WERI-Rb-1 (cell line): Measurements from ENCODE around the gene AOC2.

Source experiments
- DNase-seq: peaks from one replicate; pipeline ENCODE4 v3.0.0-alpha.2; 2020
- H3K27ac ChIP-seq: fragments of 250-450 bp; sonication (Bioruptor Pico); 2 replicates; pipeline ENCODE4 v1.5.1; 2020; ENCODE audit warnings: mild to moderate bottlenecking, moderate library complexity
- H3K27me3 ChIP-seq: fragments of 250-450 bp; sonication (Bioruptor Pico); 2 replicates; pipeline ENCODE4 v1.5.1; 2021; ENCODE audit warnings: mild to moderate bottlenecking, low read depth, moderate library complexity; ENCODE audit not compliant: insufficient read depth, severe bottlenecking
- H3K36me3 ChIP-seq: fragments of 250-450 bp; sonication (Bioruptor Pico); 2 replicates; pipeline ENCODE4 v1.5.1; 2020; ENCODE audit warnings: mild to moderate bottlenecking, moderate library complexity
- H3K4me3 ChIP-seq: 2 replicates; pipeline ENCODE4 v1.5.1; 2011; ENCODE audit warnings: low read depth, mild to moderate bottlenecking, control low read depth, low read length
- H3K9me3 ChIP-seq: fragments of 250-450 bp; sonication (Bioruptor Pico); 2 replicates; pipeline ENCODE4 v1.5.1; 2021; ENCODE audit warnings: mild to moderate bottlenecking, moderate library complexity; ENCODE audit not compliant: severe bottlenecking
- TF ChIP-seq, protein P1 (sequence below): IDR thresholded peaks from 2 replicates; pipeline ENCODE4 v1.5.1; 2011; ENCODE audit warnings: low read depth, mild to moderate bottlenecking, control low read depth, inconsistent platforms, low read length

AOC2 gene

DNA sequence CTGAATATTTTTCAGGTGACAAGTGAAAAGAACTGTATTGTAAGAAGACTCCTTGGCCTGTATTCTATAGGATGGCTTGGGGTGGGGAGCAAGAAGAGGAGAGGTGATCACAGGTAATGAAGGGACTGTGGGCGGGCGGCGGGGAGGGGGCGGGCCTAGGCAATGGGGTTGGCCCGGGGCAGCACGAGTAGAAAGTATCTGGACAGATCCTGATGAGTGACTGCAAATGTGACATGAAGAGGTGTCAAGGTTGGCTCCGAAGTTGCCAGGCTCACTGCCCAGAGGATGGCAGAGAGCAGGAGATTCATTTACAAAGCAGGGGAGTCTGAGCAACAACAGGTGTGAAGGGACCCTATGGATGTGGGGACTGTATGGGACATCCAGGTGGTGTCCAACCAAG, 45.4 kb downstream of the AOC2 start:
- H3K27ac ChIP-seq = no peak overlapping the region
- H3K9me3 ChIP-seq = no peaks in the 10 kb centered on the region
- no peak overlapping the region for H3K4me3 ChIP-seq
- no peak for DNase-seq
- H3K36me3 ChIP-seq = no peaks in the 10 kb centered on the region
- TF ChIP-seq, protein P1, sequence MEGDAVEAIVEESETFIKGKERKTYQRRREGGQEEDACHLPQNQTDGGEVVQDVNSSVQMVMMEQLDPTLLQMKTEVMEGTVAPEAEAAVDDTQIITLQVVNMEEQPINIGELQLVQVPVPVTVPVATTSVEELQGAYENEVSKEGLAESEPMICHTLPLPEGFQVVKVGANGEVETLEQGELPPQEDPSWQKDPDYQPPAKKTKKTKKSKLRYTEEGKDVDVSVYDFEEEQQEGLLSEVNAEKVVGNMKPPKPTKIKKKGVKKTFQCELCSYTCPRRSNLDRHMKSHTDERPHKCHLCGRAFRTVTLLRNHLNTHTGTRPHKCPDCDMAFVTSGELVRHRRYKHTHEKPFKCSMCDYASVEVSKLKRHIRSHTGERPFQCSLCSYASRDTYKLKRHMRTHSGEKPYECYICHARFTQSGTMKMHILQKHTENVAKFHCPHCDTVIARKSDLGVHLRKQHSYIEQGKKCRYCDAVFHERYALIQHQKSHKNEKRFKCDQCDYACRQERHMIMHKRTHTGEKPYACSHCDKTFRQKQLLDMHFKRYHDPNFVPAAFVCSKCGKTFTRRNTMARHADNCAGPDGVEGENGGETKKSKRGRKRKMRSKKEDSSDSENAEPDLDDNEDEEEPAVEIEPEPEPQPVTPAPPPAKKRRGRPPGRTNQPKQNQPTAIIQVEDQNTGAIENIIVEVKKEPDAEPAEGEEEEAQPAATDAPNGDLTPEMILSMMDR = no peak
- H3K27me3 ChIP-seq = no peaks in the 10 kb centered on the region

DNA sequence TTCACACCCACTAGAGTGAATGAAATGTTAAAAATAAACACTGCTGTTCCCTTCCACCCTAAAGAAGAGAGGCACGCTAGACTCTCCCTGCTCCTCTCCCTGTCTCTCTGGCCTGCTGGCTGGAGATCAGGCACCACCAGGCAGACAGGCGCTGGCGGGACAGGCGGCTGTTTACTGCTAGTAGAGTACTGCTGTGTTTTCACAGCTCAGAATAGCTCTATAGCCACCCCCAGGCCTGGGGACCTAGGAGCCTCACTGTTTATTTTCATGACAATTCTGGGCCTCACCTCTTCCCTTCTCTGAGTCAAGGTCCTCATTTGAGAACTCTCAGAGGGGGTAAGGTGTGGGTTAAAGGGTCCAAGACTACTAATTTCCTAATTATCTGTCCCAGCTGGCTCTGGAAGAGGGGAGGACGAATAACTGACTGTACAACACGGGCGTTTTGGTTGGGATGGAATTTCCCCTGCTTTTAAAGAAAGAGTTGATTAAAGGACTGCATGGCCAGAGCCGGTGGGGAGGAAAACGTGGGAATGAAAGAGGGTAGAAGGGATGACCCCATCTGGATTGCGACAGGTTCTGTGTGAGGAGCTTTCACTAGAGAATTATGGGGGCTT, 47.3 kb downstream of the AOC2 start:
- TF ChIP-seq, protein P1 = no peak
- Histone ChIP-seq H3K27ac (no peak overlapping the region), H3K9me3 (no peaks in the 10 kb centered on the region), H3K36me3 (no peaks in the 10 kb centered on the region), H3K27me3 (no peaks in the 10 kb centered on the region), H3K4me3 (no peak overlapping the region)
- DNase-seq = no peak

DNA sequence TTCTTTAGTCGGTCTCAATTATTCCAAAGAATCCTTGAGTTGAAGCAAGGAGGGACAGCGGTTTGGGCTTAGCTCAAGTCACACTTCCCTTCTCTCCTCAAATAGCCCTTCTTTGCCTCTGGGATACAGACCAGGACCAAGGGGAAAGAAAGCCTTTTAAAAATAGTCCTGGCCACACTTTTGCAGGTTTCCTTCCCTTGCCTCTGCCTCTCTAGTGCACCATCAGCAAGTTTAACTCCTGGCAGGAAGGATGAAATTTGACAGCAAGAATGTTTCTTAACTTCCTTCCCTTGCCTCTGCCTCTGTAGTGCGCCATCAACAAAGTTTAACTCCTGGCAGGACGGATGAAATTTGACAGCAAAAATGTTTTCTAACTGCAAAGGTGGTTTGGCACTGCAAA, 49.0 kb downstream of the AOC2 start:
- no peaks in the 10 kb centered on the region for H3K9me3 ChIP-seq
- DNase-seq = no peak

DNA sequence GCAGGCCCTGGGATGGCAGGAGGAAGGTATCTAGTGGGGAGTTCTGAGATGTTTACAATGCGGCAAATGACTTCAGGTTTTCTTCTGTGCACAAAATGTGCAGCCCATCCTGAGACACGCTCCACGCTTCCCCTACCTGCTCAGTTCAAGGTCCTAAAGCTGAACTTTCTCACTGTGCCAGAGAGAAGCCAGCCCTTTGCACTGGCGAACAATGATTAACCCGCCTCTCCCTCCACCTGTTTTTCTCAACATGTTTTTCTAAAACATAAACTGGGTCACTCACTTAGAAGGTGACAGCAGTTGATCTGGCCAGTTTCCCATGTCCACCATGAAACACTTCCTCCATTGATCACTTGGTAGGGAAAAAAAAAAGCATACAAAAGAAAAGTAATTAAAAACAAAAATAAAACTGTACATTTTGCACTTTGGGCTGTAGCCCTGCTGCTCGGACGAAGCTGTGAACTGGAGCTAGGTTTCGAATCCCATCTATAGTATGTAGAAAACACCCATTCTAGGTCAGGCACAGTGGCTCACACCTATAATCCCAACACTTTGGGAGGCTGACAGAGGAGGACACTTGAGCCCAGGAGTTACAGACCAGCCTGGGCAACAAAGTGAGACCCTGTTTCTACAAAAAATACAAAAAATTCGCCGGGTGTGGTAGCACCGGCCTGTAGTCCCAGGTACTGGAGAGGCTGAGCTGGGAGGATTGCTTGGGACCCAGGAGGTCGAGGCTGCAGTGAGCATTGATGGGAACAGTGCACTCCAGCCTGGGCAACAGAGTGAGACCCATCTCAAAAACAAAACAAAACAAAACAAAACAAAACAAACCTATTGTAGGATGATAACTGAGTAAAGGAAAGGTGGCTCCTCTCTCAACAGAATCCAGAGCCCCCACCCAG, 50.2 kb downstream of the AOC2 start:
- TF ChIP-seq, protein P1 = no peak
- no peak for DNase-seq
- no peaks in the 10 kb centered on the region for H3K27me3 ChIP-seq
- no peak overlapping the region for H3K4me3 ChIP-seq
- H3K9me3 ChIP-seq = no peaks in the 10 kb centered on the region
- no peaks in the 10 kb centered on the region for H3K36me3 ChIP-seq
- no peak overlapping the region for H3K27ac ChIP-seq

More for the DNA sequence above, 49.0 kb downstream of the AOC2 start:
- Histone ChIP-seq H3K36me3 (no peaks in the 10 kb centered on the region), H3K27ac (no peak overlapping the region), H3K4me3 (no peak overlapping the region), H3K27me3 (no peaks in the 10 kb centered on the region)
- TF ChIP-seq, protein P1 = no peak

DNA sequence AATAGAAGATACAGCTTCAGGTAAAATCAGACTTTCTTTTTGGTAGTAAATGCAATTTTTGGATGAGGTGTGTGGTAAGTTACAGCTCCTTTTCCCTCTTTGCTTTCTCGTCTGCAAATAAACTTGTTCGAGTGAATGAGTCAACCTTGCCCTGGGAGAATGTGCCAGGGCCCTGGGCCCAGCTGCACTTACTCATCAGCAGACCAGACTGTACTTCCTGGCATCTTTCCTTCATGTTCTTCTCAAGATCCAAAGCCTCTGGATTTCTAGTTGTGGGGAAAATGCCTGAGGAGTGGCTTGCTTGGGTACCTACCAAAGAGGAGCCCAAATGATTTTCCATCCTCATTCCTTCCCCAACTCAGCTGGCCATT, 50.8 kb downstream of the AOC2 start:
- Histone ChIP-seq H3K27ac (no peak overlapping the region), H3K9me3 (no peaks in the 10 kb centered on the region), H3K36me3 (no peaks in the 10 kb centered on the region), H3K27me3 (no peaks in the 10 kb centered on the region), H3K4me3 (no peak overlapping the region)
- DNase-seq = no peak
- TF ChIP-seq, protein P1 = no peak
